ENCODE measurements around the gene RC3H2. TPM values are rescaled to one million over a fixed set of nuclear protein-coding genes. Genes with fewer than 3 reads are reported as not detected.

The RC3H2 gene
- total and polyA plus RNA-seq, 2 of the 8 experiments (the other 6 are each of a cell fraction or from before 2014, with no cell fraction given) = 11.2 to 38.4 TPM

- TF ChIP-seq ATF2 (IDR thresholded peaks at IDR 0.05; ENCODE audit: low read length) = no peak
These were observed 34.4 kb upstream of the RC3H2 start (continued) for GRCh38 chr9:122939601-122940000.
